ENCODE results near the gene GCLC.
"Not testable (repeated sequence)": the region's sequence is repeated elsewhere in the genome, so short reads cannot be mapped to it uniquely, and the experiment has no call there.

The GCLC gene

GRCh38 chr6:53481323-53481722, 63.6 kb downstream of the GCLC start:
- no peak for DNase-seq (ENCODE audit: low spot score)
- Histone ChIP-seq H3K27me3 (ENCODE audit: insufficient read depth, poor library complexity, severe bottlenecking) (no peaks in the 10 kb centered on the region), H3K9me3 (ENCODE audit: severe bottlenecking) (no peaks in the 10 kb centered on the region), H3K27ac (ENCODE audit: poor library complexity, severe bottlenecking) (no peak overlapping the region), H3K36me3 (ENCODE audit: low read depth) (no peaks in the 10 kb centered on the region), H3K4me1 (ENCODE audit: insufficient read depth, poor library complexity, severe bottlenecking) (no peaks in the 10 kb centered on the region), H3K4me3 (ENCODE audit: severe bottlenecking) (no peak overlapping the region)
- TF ChIP-seq CTCF (IDR thresholded peaks at IDR 0.05; ENCODE audit: poor library complexity, severe bottlenecking) = no peak
- no peak for ATAC-seq (ENCODE audit: low read depth)

- DNase-seq (ENCODE audit: low spot score); H3K27ac ChIP-seq (ENCODE audit: poor library complexity, severe bottlenecking); H3K4me1 ChIP-seq (ENCODE audit: insufficient read depth, poor library complexity, severe bottlenecking); H3K27me3 ChIP-seq (ENCODE audit: insufficient read depth, poor library complexity, severe bottlenecking); ATAC-seq (ENCODE audit: low read depth); H3K4me3 ChIP-seq (ENCODE audit: severe bottlenecking); H3K9me3 ChIP-seq (ENCODE audit: severe bottlenecking); H3K36me3 ChIP-seq (ENCODE audit: low read depth): not testable (repeated sequence)
Measured at GRCh38 chr6:53480774-53481173, 64.1 kb downstream of the GCLC start.

- ATAC-seq (ENCODE audit: low read depth) (no peak), DNase-seq (ENCODE audit: low spot score) (no peak)
- TF ChIP-seq CTCF (IDR thresholded peaks at IDR 0.05; ENCODE audit: poor library complexity, severe bottlenecking) = no peak
- H3K4me3 ChIP-seq (ENCODE audit: severe bottlenecking) = no peak overlapping the region
- H3K4me1 ChIP-seq (ENCODE audit: insufficient read depth, poor library complexity, severe bottlenecking) = no peaks in the 10 kb centered on the region
- no peak overlapping the region for H3K27ac ChIP-seq (ENCODE audit: poor library complexity, severe bottlenecking)
- H3K36me3 ChIP-seq (ENCODE audit: low read depth) = no peaks in the 10 kb centered on the region
- H3K27me3 ChIP-seq (ENCODE audit: insufficient read depth, poor library complexity, severe bottlenecking) = no peaks in the 10 kb centered on the region
- H3K9me3 ChIP-seq (ENCODE audit: severe bottlenecking) = no peaks in the 10 kb centered on the region
Measured at GRCh38 chr6:53479871-53480270, 65.0 kb downstream of the GCLC start.

- Histone ChIP-seq H3K27me3 (ENCODE audit: insufficient read depth, poor library complexity, severe bottlenecking) (no peaks in the 10 kb centered on the region), H3K4me1 (ENCODE audit: insufficient read depth, poor library complexity, severe bottlenecking) (no peaks in the 10 kb centered on the region), H3K27ac (ENCODE audit: poor library complexity, severe bottlenecking) (no peak overlapping the region), H3K36me3 (ENCODE audit: low read depth) (no peaks in the 10 kb centered on the region), H3K9me3 (ENCODE audit: severe bottlenecking) (no peaks in the 10 kb centered on the region), H3K4me3 (ENCODE audit: severe bottlenecking) (no peak overlapping the region)
- ATAC-seq (ENCODE audit: low read depth) (no peak), DNase-seq (ENCODE audit: low spot score) (no peak)
- no peak for TF ChIP-seq CTCF (IDR thresholded peaks at IDR 0.05; ENCODE audit: poor library complexity, severe bottlenecking)
Measured at GRCh38 chr6:53476964-53477363, 67.9 kb downstream of the GCLC start.

- Histone ChIP-seq H3K4me3 (ENCODE audit: severe bottlenecking) (no peak overlapping the region), H3K27ac (ENCODE audit: poor library complexity, severe bottlenecking) (no peak overlapping the region), H3K4me1 (ENCODE audit: insufficient read depth, poor library complexity, severe bottlenecking) (no peaks in the 10 kb centered on the region), H3K9me3 (ENCODE audit: severe bottlenecking) (no peaks in the 10 kb centered on the region), H3K27me3 (ENCODE audit: insufficient read depth, poor library complexity, severe bottlenecking) (no peaks in the 10 kb centered on the region), H3K36me3 (ENCODE audit: low read depth) (no peaks in the 10 kb centered on the region)
- DNase-seq (ENCODE audit: low spot score) (no peak), ATAC-seq (ENCODE audit: low read depth) (no peak)
- no peak for TF ChIP-seq CTCF (IDR thresholded peaks at IDR 0.05; ENCODE audit: poor library complexity, severe bottlenecking)
Measured at GRCh38 chr6:53474010-53474409, 70.9 kb downstream of the GCLC start.

All from RWPE2 (cell line).